ENCODE results near the gene LTA.

DNA sequence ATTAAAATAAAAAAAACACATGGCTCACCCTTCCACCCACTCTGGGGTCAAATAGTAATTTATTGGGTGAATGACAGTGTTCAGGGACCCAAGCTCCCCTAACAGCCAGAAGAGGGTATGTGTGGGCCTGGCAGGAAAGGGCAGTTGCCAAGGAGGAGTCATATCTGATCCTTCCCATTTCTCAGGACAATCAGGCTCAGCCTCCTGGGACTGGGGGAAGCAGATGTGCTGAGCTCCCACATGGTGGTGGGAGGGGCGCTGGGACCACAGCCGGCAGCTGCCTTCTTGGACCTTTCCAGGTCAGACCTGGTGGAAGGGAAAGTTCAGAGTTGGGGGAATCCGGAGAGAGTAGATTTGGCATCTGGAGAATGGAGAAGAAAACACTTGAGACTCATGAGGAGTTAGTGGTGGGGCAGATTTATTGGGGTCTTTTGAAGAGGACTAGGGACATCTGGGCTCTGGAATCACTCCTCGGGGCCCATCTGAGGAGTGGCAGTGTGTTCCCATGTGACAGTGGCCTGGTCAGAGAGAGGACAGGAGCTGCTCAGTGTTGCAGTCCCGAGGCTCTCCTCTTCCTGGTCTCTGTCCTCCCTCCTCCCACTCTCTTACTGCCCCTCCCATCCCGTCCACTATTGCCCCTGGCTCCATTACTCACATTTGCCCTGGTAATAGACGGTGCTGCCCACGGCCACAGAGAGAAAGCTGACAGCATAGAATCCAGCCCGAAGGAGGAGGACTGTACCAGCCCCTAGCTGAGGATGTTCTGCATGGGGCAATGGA lies 17.0 kb downstream of the LTA start:
- no peak for TF ChIP-seq POLR2A (IDR thresholded peaks at IDR 0.05)
- TF ChIP-seq, protein P1, sequence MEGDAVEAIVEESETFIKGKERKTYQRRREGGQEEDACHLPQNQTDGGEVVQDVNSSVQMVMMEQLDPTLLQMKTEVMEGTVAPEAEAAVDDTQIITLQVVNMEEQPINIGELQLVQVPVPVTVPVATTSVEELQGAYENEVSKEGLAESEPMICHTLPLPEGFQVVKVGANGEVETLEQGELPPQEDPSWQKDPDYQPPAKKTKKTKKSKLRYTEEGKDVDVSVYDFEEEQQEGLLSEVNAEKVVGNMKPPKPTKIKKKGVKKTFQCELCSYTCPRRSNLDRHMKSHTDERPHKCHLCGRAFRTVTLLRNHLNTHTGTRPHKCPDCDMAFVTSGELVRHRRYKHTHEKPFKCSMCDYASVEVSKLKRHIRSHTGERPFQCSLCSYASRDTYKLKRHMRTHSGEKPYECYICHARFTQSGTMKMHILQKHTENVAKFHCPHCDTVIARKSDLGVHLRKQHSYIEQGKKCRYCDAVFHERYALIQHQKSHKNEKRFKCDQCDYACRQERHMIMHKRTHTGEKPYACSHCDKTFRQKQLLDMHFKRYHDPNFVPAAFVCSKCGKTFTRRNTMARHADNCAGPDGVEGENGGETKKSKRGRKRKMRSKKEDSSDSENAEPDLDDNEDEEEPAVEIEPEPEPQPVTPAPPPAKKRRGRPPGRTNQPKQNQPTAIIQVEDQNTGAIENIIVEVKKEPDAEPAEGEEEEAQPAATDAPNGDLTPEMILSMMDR (IDR thresholded peaks at IDR 0.05), result no peak

All from prostate gland (tissue), 2 donors.